ENCODE measurements around the gene SHPK.
A peak's percentile ranks its signal among the peaks of the same experiment; 100 is the strongest.

The SHPK gene, protein sequence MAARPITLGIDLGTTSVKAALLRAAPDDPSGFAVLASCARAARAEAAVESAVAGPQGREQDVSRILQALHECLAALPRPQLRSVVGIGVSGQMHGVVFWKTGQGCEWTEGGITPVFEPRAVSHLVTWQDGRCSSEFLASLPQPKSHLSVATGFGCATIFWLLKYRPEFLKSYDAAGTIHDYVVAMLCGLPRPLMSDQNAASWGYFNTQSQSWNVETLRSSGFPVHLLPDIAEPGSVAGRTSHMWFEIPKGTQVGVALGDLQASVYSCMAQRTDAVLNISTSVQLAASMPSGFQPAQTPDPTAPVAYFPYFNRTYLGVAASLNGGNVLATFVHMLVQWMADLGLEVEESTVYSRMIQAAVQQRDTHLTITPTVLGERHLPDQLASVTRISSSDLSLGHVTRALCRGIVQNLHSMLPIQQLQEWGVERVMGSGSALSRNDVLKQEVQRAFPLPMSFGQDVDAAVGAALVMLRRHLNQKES

DNA sequence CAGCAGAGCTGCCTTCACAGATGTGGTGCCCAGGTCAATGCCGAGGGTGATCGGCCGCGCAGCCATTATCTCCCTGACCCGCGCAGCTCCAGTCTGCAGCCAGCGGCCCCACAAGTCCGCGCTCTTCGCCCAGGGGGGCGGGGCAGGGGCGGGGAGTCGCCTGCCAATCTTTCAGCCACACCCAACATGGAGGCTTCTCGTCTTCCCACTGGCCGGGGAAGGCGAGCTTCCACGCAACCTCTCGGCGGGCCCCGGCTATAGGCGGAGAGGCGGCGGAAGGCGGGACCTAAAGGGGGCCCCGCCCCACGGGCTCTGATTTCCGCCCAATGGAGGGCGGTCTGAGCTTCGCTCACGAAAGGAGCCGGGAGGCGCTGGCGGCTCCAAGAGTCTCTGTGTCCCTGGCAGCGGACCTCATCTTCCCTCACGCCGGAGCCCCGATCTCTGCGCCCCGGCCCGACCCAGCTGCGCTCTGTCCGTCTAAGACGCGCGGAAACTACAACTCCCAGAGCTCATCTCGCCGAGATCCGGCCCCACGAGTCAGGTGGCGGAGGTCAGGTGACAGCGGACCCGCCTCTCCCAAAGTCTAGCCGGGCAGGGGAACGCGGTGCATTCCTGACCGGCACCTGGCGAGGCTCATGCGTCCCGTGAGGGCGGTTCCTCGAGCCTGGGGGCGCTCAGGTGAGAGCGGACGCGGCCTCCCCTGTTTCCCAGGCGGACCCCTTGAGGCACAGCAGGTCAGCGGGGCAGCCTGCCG lies at the start of gene SHPK, which contains the start of gene CTNS:
TSS of gene SHPK (minus strand) at position 97 of the 754 bp plus-strand sequence. CDS start at position 66, 31 bp downstream.
TSS of gene CTNS (plus strand) at position 607 of the 754 bp plus-strand sequence. CDS start 3,447 bp downstream, outside the sequence.
- no peaks in the 10 kb centered on the region for H3K27me3 ChIP-seq (ENCODE audit: control insufficient read depth in 1 of 2, insufficient read depth in 2 of 2, low read length in 2 of 2)
- H3K36me3 ChIP-seq (ENCODE audit: control insufficient read depth in 1 of 2, insufficient read depth in 2 of 2, low read length in 2 of 2) = peaks cover 3 to 8% of the 10 kb centered on the region in 2 donors
- peaks cover 0 to 8% of the 10 kb centered on the region in 2 donors for H3K4me1 ChIP-seq (ENCODE audit: control insufficient read depth in 1 of 2, insufficient read depth in 2 of 2, low read length in 2 of 2)
- no peaks in the 10 kb centered on the region for H3K9me3 ChIP-seq (ENCODE audit: control insufficient read depth in 1 of 2, low read length in 2 of 2)
- H3K9ac ChIP-seq (ENCODE audit: low read depth in 1 of 2, low read length in 2 of 2) = peak within 1 kb of the TSS; percentile 75 to 85
- peak within 1 kb of the TSS; percentile 97 for H3K27ac ChIP-seq (ENCODE audit: low read depth, low read length)
- H3K4me3 ChIP-seq (ENCODE audit: low read depth in 1 of 2, low read length in 2 of 2) = peak within 1 kb of the TSS; percentile 88 to 91

DNA sequence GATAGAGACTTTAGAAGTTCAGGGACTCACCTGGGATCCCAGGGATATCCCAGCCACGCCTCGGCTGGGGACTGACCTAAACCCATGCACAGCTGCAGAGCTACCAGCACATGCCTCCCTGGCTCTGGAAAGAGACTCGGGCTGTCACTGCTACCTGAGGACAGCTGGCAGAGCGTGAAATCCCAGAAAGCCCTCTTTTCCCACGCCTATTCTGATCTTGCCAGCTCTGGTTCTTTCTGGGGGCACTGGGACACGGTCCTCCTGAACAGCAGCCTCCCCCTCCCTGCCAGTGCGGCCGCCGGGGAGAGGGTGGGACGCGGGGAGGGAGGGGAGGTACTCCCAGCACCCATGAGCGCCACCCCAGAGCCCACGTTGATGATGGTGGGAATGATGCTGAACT lies 49.1 kb upstream of the SHPK start:
- H3K36me3 ChIP-seq (ENCODE audit: control insufficient read depth in 1 of 2, insufficient read depth in 2 of 2, low read length in 2 of 2) = no peaks in the 10 kb centered on the region
- peaks cover 0 to 4% of the 10 kb centered on the region in 2 donors for H3K27me3 ChIP-seq (ENCODE audit: control insufficient read depth in 1 of 2, insufficient read depth in 2 of 2, low read length in 2 of 2)
- no peaks in the 10 kb centered on the region for H3K4me1 ChIP-seq (ENCODE audit: control insufficient read depth in 1 of 2, insufficient read depth in 2 of 2, low read length in 2 of 2)
- no peaks in the 10 kb centered on the region for H3K9me3 ChIP-seq (ENCODE audit: control insufficient read depth in 1 of 2, low read length in 2 of 2)
- no peak overlapping the region for H3K9ac ChIP-seq (ENCODE audit: low read depth in 1 of 2, low read length in 2 of 2)
- H3K4me3 ChIP-seq (ENCODE audit: low read depth in 1 of 2, low read length in 2 of 2) = no peak overlapping the region
- H3K27ac ChIP-seq (ENCODE audit: low read depth, low read length) = no peak overlapping the region

DNA sequence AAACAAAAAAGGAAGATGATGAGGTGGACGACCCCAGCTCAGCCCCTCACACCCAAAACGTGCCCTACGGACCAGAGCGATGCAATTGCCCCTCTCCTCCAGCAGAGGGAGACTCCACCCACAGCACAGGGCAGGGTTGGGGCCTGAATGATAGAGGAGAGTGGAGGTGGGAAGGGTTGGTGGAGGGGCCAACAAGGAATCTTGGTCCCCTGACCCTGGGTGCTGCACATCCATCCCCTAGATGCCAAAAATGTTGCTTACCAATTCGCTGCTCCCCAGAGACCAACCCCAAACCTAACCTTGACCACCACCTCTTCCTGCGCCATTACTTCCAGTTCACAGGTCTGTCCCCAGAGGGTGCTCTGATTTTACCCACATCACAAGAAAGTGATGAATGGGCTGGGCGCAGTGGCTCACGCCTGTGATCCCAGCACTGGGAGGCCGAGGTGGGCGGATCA lies 47.0 kb upstream of the SHPK start:
- Histone ChIP-seq H3K27me3 (ENCODE audit: control insufficient read depth in 1 of 2, insufficient read depth in 2 of 2, low read length in 2 of 2) (peaks cover 0 to 4% of the 10 kb centered on the region in 2 donors), H3K9ac (ENCODE audit: low read depth in 1 of 2, low read length in 2 of 2) (no peak overlapping the region), H3K4me3 (ENCODE audit: low read depth in 1 of 2, low read length in 2 of 2) (no peak overlapping the region), H3K9me3 (ENCODE audit: control insufficient read depth in 1 of 2, low read length in 2 of 2) (no peaks in the 10 kb centered on the region), H3K36me3 (ENCODE audit: control insufficient read depth in 1 of 2, insufficient read depth in 2 of 2, low read length in 2 of 2) (no peaks in the 10 kb centered on the region), H3K27ac (ENCODE audit: low read depth, low read length) (no peak overlapping the region), H3K4me1 (ENCODE audit: control insufficient read depth in 1 of 2, insufficient read depth in 2 of 2, low read length in 2 of 2) (no peaks in the 10 kb centered on the region)

DNA sequence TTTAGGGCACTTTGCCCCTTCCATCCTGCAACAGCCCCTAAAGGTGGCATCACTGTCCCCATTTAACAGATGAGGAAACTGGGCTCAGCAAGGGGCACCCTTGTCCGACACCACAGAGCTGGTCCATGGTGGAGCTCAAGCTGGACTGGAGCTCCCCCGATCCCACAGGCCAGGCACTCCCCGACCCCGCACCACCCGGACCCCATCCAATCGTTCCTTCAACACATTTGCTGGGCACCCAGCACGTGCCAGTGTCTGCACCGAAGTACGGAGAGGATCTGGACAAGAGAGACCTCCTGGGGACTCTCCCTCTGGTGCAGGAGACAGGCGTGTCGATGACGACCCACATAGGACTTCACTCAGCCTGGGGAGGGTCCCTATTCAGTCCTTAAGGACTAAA lies 46.0 kb upstream of the SHPK start:
- H3K9me3 ChIP-seq (ENCODE audit: control insufficient read depth in 1 of 2, low read length in 2 of 2) = no peaks in the 10 kb centered on the region
- H3K27me3 ChIP-seq (ENCODE audit: control insufficient read depth in 1 of 2, insufficient read depth in 2 of 2, low read length in 2 of 2) = peaks cover 0 to 4% of the 10 kb centered on the region in 2 donors
- no peak overlapping the region for H3K27ac ChIP-seq (ENCODE audit: low read depth, low read length)
- H3K4me3 ChIP-seq (ENCODE audit: low read depth in 1 of 2, low read length in 2 of 2) = no peak overlapping the region
- H3K4me1 ChIP-seq (ENCODE audit: control insufficient read depth in 1 of 2, insufficient read depth in 2 of 2, low read length in 2 of 2) = no peaks in the 10 kb centered on the region
- no peak overlapping the region for H3K9ac ChIP-seq (ENCODE audit: low read depth in 1 of 2, low read length in 2 of 2)
- no peaks in the 10 kb centered on the region for H3K36me3 ChIP-seq (ENCODE audit: control insufficient read depth in 1 of 2, insufficient read depth in 2 of 2, low read length in 2 of 2)

DNA sequence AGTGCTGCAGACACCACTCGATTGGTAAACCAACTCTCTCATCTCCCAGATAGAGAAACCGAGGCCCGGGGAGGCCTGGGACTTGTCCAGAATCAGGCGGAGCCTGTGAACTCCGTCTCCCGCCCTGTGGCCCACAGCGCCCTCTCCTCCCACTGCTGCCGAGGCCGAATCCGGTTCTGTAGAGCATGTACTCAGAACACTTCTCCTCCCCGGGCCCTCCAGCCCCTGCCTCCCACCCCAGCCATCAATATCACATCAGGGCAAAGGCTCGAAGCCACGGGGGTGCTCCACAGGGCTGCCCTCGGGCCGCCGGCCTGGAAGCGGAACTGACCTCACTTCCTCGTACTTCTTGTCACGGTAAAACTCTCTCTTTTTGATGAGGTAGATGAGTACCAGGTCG lies 45.5 kb upstream of the SHPK start:
- peaks cover 0 to 4% of the 10 kb centered on the region in 2 donors for H3K27me3 ChIP-seq (ENCODE audit: control insufficient read depth in 1 of 2, insufficient read depth in 2 of 2, low read length in 2 of 2)
- no peaks in the 10 kb centered on the region for H3K9me3 ChIP-seq (ENCODE audit: control insufficient read depth in 1 of 2, low read length in 2 of 2)
- no peak overlapping the region for H3K27ac ChIP-seq (ENCODE audit: low read depth, low read length)
- H3K36me3 ChIP-seq (ENCODE audit: control insufficient read depth in 1 of 2, insufficient read depth in 2 of 2, low read length in 2 of 2) = no peaks in the 10 kb centered on the region
- no peaks in the 10 kb centered on the region for H3K4me1 ChIP-seq (ENCODE audit: control insufficient read depth in 1 of 2, insufficient read depth in 2 of 2, low read length in 2 of 2)
- no peak overlapping the region for H3K9ac ChIP-seq (ENCODE audit: low read depth in 1 of 2, low read length in 2 of 2)
- H3K4me3 ChIP-seq (ENCODE audit: low read depth in 1 of 2, low read length in 2 of 2) = no peak overlapping the region

DNA sequence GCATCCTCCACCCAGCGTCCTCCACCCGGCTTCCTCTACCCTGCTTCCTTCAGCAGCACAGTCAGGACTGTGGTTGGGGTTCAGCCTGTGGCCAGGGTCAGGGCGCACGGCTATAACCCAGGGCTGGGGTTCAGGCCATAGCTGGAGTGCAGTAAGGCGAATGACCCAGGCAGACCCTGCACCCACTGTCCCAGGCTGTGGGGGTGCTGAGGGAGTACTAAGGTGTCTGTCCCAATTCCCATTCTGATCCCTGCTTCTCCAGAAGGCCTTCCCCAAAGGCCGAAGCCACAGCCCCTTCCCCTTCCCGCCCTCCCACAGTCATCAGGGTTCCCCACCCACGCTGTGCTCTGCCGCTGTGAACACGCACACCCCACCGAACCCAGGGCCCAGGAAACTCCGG lies 45.0 kb upstream of the SHPK start:
- Histone ChIP-seq H3K9me3 (ENCODE audit: control insufficient read depth in 1 of 2, low read length in 2 of 2) (no peaks in the 10 kb centered on the region), H3K4me1 (ENCODE audit: control insufficient read depth in 1 of 2, insufficient read depth in 2 of 2, low read length in 2 of 2) (no peaks in the 10 kb centered on the region), H3K9ac (ENCODE audit: low read depth in 1 of 2, low read length in 2 of 2) (no peak overlapping the region), H3K27me3 (ENCODE audit: control insufficient read depth in 1 of 2, insufficient read depth in 2 of 2, low read length in 2 of 2) (peaks cover 0 to 4% of the 10 kb centered on the region in 2 donors), H3K4me3 (ENCODE audit: low read depth in 1 of 2, low read length in 2 of 2) (no peak overlapping the region), H3K36me3 (ENCODE audit: control insufficient read depth in 1 of 2, insufficient read depth in 2 of 2, low read length in 2 of 2) (no peaks in the 10 kb centered on the region), H3K27ac (ENCODE audit: low read depth, low read length) (no peak overlapping the region)

DNA sequence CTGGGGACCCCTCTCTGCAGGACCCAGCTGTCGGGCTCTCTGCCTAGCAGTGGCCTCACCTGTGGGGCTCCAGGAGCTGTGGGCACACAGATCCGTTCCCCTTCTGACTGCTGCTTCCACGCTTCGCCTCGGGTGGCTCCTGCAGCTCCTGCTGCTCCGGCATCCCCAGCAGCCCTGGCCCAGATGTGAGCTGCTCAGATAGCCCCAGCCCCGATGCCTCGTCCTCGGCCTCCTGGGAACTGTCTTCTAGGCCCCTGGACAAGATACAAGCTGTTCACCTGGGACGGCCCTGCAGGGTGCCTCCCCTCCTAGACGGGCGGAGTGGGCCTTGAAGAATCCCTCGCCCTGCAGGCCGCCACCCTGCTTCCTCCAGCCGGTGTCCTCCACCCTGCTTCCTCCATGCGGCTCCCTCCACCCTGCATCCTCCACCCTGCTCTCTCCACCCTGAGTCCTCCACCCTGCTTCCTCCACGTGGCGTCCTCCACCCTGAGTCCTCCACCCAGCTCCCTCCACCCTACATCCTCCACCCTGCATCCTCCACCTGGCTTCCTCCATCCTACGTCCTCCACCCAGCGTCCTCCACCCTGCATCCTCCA lies 43.6 kb upstream of the SHPK start:
- Histone ChIP-seq H3K9ac (ENCODE audit: low read depth in 1 of 2, low read length in 2 of 2) (no peak overlapping the region), H3K36me3 (ENCODE audit: control insufficient read depth in 1 of 2, insufficient read depth in 2 of 2, low read length in 2 of 2) (no peaks in the 10 kb centered on the region), H3K27me3 (ENCODE audit: control insufficient read depth in 1 of 2, insufficient read depth in 2 of 2, low read length in 2 of 2) (peaks cover 0 to 4% of the 10 kb centered on the region in 2 donors), H3K9me3 (ENCODE audit: control insufficient read depth in 1 of 2, low read length in 2 of 2) (no peaks in the 10 kb centered on the region), H3K4me3 (ENCODE audit: low read depth in 1 of 2, low read length in 2 of 2) (no peak overlapping the region), H3K27ac (ENCODE audit: low read depth, low read length) (no peak overlapping the region), H3K4me1 (ENCODE audit: control insufficient read depth in 1 of 2, insufficient read depth in 2 of 2, low read length in 2 of 2) (no peaks in the 10 kb centered on the region)

DNA sequence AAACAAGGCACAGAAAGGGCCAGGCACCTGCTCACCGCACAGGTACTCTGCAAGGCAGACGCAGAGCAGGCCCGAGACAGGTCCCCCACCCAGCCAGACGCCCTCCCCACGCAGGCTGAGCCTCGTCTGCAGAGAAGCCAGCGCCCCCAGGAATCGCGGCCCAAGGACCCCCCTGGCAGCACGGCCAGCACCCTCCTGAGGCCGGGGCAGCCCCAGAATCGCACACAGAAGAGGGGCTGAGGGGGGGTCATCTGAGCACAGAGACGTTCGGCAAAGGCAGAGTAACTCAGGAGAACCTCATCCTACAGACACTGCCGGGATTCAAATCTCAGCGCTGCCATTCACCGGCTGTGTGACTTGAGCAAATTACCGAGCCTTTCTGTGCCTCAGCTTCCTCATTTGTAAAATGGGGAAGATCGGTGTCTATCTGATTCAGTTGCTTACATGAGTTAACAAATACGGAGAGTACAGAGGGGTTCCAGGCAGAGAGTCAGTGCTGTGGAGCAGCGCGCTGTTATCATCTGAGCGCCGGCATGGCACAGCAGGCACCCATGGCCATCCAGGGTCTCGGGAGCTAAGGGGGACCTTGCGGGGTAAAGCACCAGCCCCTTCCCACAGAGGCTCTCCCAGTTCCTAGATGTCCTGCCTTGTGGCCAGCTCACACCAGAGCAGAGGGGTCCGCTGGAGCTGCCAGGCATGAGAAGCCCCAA lies 42.9 kb upstream of the SHPK start:
- H3K4me1 ChIP-seq (ENCODE audit: control insufficient read depth in 1 of 2, insufficient read depth in 2 of 2, low read length in 2 of 2) = no peaks in the 10 kb centered on the region
- no peak overlapping the region for H3K27ac ChIP-seq (ENCODE audit: low read depth, low read length)
- no peaks in the 10 kb centered on the region for H3K36me3 ChIP-seq (ENCODE audit: control insufficient read depth in 1 of 2, insufficient read depth in 2 of 2, low read length in 2 of 2)
- H3K9ac ChIP-seq (ENCODE audit: low read depth in 1 of 2, low read length in 2 of 2) = no peak overlapping the region
- peaks cover 0 to 4% of the 10 kb centered on the region in 2 donors for H3K27me3 ChIP-seq (ENCODE audit: control insufficient read depth in 1 of 2, insufficient read depth in 2 of 2, low read length in 2 of 2)
- no peak overlapping the region for H3K4me3 ChIP-seq (ENCODE audit: low read depth in 1 of 2, low read length in 2 of 2)
- H3K9me3 ChIP-seq (ENCODE audit: control insufficient read depth in 1 of 2, low read length in 2 of 2) = no peaks in the 10 kb centered on the region

DNA sequence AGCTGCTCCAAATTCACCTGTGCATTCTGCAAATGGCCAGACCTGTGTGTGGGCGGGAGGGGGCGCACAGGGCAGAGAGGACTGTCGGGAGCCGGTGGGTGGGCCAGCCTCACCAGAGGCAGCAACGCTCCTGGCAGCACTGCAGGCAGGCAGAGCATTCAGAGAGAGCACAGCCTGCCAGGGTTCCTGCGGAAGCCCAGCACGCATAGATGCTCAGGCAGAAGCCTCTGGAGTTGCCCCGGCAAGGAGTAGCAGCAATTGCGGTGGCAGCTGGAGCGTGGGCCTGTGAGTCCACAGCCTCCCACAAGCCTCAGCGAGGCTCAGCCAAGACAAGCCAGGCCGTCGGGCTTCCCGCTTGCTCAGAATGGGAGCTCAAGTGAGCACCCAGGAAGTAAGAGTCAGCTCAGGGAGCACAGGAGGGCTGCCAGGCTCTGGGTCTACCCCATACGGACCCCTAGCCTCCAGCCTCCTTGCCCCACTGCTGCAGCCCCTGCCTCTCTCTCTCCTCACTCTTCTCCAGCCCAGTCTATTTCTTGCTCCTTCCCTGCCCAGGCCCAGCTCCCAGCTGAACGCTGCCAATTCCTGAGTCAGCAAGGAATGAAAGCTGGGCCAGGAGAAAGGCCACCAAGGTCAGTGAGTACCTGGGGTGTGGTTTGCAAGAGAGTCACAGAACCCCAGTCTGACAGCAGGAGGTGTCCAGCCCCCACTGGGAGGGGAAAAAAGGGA lies 42.2 kb upstream of the SHPK start:
- Histone ChIP-seq H3K36me3 (ENCODE audit: control insufficient read depth in 1 of 2, insufficient read depth in 2 of 2, low read length in 2 of 2) (no peaks in the 10 kb centered on the region), H3K9me3 (ENCODE audit: control insufficient read depth in 1 of 2, low read length in 2 of 2) (no peaks in the 10 kb centered on the region), H3K27ac (ENCODE audit: low read depth, low read length) (no peak overlapping the region), H3K4me1 (ENCODE audit: control insufficient read depth in 1 of 2, insufficient read depth in 2 of 2, low read length in 2 of 2) (no peaks in the 10 kb centered on the region), H3K4me3 (ENCODE audit: low read depth in 1 of 2, low read length in 2 of 2) (no peak overlapping the region), H3K27me3 (ENCODE audit: control insufficient read depth in 1 of 2, insufficient read depth in 2 of 2, low read length in 2 of 2) (peaks cover 0 to 4% of the 10 kb centered on the region in 2 donors), H3K9ac (ENCODE audit: low read depth in 1 of 2, low read length in 2 of 2) (no peak overlapping the region)
